HG02970 (cell line): ENCODE data around the gene OR10G7.
"Not testable (repeated sequence)": the region's sequence is repeated elsewhere in the genome, so short reads cannot be mapped to it uniquely, and the experiment has no call there.

ENCODE experiments used
- ATAC-seq: cut with Tn5 transposase; IDR thresholded peaks from one replicate; pipeline ENCODE4 v1.9.1; 2021; ENCODE audit warnings: mild to moderate bottlenecking, moderate library complexity, moderate number of reproducible peaks; ENCODE audit not compliant: unreplicated experiment, low FRiP score

OR10G7 gene

GRCh38 chr11:124050748-124051147 lies 9.6 kb upstream of the OR10G7 start:
- ATAC-seq = no peak

- ATAC-seq = no peak
Measured at GRCh38 chr11:124043420-124043819, 2.3 kb upstream of the OR10G7 start.

GRCh38 chr11:124039557-124039956 lies 1.6 kb downstream of the OR10G7 start:
- ATAC-seq = no peak

GRCh38 chr11:124036666-124037065 lies 4.5 kb downstream of the OR10G7 start:
- no peak for ATAC-seq

GRCh38 chr11:124026498-124026897 lies 14.6 kb downstream of the OR10G7 start, which contains the start of gene OR10G8:
TSS of gene OR10G8 (plus strand) at chr11:124026798. CDS start at chr11:124029623, 2,825 bp downstream.
- no peak for ATAC-seq

GRCh38 chr11:124015837-124016236 lies 25.3 kb downstream of the OR10G7 start:
- not testable (repeated sequence) for ATAC-seq

GRCh38 chr11:124012697-124013096 lies 28.4 kb downstream of the OR10G7 start, which contains the start of gene OR10G4:
TSS of gene OR10G4 (plus strand) at chr11:124012997. CDS start at chr11:124015575, 2,578 bp downstream.
- ATAC-seq = no peak

GRCh38 chr11:123995119-123995518 lies 46.0 kb downstream of the OR10G7 start, which contains the start of gene OR10G6:
TSS of gene OR10G6 (minus strand) at chr11:123995161. CDS start at chr11:123995161, 0 bp downstream.
- ATAC-seq = no peak
